GM19328 (cell line): ENCODE measurements around the gene AMFR.

ENCODE experiments used
- ATAC-seq: cut with Tn5 transposase; IDR thresholded peaks from one replicate; pipeline ENCODE4 v1.9.1; 2021; ENCODE audit warnings: mild to moderate bottlenecking, moderate library complexity; ENCODE audit not compliant: unreplicated experiment

AMFR gene

DNA sequence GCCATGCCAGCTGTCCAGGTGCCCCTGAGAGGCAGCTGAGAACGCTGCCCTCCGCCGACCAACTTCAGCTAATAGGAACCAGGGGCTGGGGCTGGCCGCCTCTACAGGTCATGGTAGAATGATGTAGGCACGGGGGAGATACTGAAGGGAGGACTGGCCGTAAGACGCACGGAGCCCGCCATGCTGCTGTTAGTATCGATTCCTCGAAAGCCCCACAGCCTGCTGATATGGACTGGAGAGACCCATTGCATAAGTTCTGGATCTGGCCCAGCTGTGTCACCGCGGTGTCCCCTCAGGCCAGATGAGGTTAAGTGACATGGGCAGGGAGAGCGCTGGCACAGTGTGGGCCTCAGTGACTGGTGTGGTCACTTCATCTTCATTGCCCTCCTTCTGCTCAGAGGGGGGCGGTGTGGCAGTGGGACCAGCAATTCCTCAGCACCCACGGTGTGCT, 75.6 kb downstream of the AMFR start:
- ATAC-seq = no peak

DNA sequence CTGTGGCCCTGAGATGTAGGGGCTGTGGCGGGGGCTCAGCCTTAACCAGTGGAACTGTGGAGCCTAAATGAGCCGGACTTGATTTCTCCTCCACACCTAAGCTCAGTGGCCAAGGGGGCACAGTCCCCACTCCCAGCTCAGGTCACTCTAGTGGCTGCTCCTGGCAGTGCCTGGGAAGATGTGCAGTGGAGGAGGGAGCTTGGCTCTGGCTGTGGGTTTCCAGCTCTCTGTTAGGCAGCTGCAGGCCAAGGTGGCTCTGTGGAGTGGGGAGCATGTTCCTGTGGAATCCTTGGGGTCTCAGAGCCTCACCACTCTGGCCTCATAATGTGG, 76.3 kb downstream of the AMFR start:
- no peak for ATAC-seq

DNA sequence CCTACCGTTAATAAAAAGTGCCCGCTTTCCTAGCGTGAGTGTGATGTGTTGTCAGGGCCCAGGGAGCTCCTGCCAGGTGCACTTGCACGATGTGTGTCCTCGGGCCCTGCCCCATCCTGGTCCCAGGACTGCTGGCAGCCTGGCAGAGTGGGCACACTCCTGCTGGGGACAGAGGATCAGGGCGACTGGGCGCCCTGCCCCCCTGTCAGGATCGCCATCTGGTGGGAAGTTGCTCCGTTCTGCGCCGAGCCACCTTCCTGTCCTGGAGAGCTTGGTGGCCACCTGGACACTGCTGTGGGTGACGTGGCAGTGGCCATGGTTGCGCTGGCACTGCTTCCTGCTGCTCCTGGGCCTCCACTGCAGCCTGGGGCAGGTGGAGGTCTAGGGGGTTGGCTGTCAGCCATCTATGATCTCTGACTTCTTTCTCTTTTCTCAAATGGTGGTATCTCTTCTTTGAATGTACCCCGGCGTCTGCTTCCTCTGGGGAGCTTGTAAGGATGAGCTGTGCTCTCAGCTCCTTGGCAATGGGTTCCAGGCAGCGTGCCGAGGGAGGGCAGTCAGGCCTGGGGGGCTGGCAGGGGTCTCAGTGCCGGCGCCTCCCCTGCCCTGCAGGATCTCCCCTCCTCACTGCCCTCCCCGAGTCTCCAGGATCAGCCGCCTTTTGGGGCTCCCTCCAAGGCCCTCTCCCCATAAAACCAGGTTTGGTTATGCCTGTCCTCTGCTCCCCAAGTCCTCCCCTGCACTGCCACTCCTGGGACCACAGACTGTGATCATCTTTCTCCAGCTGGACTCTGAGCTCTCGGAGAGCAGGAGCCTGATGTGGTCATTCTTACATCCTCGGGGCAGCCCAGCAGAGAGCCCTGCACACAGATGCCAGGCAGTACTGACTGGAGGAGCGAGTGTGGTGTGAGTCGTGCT, 76.9 kb downstream of the AMFR start:
- no peak for ATAC-seq

DNA sequence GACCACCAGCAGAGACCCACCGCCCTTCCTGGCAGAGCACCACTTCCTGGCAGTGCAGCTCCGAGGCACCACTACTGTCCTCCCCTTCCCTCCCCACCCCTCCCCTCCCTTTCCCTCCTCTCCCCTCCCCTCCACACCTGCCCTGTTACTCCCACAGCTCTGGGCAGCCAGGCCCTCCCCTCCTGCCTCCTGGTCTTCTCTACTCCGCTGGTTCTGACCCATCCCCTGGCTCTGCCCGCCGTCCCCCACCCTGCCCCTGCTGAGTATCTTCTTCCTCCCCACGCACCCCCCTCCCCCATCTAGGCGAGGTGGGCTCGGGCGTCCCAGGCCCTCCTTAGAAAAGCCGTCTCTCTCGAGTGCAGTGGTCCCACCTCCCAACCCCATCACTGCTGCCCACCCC, 77.7 kb downstream of the AMFR start:
- ATAC-seq = no peak

DNA sequence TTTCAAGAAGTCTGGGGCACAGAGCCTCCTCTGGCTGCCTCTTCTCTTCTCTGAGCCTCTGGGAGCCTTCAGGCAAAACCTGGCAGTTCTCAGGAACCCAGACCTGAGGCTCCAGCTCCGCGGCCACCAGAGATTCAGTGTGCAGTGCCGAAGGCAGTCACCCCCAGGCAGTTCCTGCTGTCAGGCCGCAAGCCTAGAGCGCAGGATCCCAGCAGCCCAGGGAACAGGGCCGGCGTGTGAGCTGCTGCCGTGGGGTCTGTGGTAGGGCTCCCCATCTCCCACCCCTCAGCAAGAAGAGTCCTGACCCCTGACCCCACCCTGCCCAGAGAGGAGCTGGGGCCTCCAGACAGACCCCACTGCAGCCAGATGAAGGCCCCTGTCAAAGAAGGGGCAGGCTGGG, 78.2 kb downstream of the AMFR start:
- ATAC-seq = no peak

DNA sequence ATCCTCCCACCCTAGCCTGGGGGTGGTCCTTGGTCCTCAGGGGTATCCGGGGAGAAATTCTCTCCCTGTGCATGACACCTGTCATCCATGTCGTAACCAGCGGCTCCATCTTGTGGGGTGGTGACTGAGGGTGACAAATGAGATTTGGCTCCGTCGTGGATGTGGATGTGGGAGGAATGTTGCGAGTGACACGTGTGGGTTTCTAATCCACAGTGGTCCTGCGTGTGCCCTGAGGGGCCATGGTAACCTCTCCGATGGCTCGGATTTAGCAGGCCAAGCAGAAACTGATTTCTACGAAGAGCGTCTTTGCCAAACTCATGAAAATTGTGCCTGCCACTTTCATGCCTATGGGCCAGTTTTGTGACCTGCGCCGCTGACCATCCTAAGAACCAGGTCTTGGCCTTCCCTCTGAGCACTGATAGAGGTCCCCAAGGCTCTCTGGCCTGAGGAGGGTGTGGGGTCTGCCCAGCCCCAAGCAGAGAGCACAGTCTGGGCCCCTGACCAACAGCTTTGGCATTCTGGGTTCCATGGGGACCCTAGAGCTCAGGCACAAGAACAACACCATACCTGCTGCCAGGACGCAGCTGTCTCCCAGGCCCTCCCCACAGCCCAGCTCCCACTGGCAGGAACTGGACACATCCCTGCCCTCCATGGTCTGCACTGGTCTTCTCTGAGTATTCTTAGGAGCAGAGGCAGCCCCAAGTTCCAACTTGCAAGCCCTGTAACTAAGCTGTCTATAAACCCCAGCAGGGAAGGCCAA, 79.0 kb downstream of the AMFR start:
- ATAC-seq = no peak

DNA sequence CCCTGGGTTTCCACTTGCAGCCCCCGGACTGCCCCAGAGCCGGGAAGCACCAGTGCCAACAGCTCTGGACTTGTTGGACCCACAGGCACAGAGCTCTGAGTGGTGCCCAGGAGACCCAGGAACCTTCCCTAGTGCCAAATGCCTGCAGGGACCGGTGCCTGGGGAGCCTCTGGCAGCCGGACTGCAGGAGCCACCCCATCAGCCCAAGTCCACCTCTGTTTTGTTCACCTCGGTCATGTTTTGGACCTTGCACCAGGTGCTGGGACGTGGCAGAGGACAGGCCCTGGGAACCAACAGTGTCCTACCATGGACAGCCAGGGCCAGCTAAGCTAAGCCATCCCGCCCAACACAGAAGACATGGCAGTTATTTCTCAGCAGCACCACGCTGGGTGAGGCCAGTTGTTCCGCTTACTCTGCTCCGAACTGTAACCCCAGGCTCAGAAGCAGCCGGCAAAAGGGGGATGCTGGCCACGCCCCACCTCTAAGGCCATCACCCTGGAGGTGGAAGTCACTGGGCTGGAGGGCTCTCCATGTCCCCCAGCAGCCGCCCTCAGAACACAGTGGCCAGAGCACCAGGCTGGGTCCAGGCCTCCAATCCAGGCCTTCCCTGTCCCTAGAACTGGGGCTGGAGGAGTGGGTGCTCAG, 79.8 kb downstream of the AMFR start:
- no peak for ATAC-seq

DNA sequence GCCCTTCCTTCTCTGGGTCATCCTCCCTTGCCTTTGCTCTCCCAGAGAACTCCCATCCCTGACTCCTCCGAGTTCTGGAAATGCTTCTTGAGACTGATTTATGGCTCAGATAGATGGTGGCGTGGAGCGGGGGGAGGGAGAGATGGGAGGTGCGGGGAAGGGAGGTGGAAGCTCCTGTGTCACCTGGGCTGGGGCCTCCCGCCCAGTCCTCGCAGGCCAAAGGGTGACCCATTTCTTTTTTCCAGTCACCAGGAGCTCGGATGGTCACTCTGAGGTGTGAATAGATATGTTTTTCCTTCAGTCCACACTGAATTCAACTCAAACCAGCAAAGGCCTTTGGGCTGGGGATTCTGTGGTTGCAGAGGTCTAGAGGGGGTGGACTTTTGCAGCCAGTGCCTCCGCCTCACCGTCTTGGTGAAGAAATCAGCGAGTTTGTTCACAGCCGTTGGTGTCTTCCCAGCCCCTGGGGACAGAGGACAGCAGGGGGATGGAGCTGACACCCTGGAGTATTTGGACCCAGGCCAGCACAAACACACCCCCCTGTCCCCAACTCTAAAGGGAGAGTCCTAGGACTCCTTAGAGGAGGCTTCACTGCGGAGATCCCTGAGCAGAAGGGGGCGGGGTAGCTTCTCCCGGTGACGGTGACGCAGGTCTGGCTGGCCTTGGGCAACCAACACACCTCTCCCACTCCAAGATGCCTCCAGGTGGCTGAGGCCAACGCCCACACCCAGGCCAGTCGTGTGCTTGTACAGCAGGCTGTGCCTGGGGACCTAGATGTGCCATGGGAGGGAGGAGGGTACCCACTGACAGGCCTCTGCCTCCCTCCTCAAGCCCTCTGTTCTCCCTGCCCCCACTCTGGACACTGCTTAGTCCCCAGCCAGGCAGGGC, 80.6 kb downstream of the AMFR start:
- ATAC-seq = no peak

DNA sequence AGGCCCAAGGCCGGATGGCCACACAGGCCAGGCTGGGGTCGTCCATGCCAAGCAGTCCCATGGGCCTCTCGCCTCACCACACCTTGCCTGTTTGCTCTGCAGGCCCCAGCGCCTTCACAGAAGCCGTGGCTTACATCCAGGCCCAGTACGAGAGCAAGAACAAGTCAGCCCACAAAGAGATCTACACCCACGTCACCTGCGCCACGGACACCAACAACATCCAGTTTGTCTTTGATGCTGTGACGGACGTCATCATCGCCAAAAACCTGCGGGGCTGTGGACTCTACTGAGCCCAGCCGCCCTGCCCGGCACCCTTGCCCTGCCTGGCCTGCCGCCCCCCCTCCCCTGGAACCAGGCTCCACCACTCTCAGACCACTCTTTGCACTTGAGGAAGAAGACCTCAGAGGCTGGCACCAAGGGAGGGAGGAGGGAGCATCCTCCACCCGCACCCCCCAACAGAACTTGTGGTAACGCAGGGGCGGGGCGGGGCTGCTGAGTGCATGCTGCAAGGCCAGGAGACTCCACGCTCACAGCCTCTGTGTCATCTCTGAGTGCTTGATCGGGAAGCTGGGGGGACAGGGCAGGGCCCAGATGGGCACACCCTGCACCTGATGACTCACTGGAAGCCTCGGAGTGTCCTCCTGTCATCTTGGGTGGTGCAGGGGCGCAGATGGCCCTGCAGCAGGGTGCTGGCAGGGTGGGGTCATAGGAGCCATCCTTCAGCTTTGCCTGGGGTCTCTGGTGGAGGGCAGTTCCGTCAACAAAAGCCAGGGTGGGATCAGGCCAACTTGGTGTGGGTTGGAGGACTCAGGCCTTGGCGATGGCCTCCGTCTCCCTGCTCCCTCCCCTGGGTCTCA, 81.5 kb downstream of the AMFR start:
- no peak for ATAC-seq

DNA sequence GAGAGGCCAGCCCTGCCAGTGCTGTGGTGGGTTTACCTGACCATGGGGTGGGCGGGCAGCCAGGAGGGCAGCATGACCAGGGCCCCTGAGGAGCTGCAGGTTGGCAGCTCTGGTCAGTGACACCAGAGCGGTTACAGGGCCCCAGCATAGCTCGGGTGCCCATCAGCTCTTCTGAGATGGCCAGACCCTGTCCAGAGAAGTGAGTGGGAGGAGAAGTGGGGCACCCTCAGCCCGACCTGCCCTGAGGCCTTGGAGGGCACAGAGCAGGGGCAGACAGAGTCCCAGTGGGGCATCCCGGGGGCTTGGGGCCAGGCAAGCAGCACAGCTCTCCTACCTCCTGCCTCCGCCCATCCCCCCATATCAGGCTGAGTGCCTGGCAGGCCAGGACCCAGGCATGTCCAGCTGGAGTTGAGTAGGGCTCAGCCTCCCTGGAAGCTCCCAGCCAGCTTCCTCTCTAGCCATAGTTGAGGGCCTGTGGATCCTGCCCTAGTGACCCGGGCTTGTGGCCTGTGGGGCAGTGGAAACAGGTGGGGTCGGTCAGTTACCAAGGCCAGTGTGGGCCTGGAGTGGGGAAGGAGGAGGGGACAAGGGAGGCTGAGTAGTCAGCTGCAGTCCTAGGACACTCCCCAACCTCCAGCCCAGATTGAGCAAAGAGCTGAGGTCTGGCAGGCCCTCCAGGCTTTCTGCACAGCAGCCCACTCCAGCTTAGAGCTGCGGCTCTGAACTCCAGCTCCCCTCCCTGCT, 83.5 kb downstream of the AMFR start:
- no peak for ATAC-seq

DNA sequence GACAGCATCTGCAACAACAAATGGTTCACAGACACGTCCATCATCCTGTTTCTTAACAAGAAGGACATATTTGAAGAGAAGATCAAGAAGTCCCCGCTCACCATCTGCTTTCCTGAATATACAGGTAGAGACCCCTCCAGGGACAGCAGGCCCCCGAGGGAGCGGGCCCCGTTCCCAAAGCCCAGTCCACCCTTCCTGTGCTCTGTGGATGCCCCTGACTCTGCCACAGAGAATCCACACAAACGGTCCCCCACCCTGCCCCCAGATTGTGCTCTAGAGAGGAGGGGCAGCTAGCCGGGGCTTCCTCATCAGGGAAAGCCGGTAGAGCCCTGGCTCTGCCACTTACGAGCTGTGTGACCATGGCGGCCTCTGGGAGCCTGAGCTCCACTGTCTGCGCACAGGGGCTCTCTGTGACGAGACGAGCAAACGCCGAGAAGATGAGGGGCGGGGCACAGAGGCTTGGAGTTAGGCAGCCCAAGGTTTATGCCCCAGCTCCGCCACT, 84.4 kb downstream of the AMFR start:
- no peak for ATAC-seq

DNA sequence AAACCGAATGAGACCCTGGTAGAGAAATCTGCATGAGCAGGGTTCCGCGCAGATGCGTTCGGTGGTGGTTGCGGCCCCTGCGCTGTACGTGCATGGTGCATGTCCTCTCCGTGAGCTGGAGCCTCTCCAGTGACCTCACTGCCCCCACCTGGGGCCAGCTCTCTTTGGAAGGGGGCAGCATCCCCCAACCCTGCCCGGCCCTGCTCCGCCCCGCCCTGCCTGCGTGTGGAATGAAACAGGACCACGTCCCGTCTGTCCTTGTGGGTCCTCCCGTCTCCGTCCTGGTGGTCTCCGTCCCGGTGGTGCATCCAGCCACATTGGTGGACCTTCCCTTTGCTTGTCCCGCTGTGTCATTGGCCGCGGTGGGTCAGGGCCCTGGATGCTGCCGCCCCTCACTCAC, 84.9 kb downstream of the AMFR start:
- ATAC-seq = no peak

DNA sequence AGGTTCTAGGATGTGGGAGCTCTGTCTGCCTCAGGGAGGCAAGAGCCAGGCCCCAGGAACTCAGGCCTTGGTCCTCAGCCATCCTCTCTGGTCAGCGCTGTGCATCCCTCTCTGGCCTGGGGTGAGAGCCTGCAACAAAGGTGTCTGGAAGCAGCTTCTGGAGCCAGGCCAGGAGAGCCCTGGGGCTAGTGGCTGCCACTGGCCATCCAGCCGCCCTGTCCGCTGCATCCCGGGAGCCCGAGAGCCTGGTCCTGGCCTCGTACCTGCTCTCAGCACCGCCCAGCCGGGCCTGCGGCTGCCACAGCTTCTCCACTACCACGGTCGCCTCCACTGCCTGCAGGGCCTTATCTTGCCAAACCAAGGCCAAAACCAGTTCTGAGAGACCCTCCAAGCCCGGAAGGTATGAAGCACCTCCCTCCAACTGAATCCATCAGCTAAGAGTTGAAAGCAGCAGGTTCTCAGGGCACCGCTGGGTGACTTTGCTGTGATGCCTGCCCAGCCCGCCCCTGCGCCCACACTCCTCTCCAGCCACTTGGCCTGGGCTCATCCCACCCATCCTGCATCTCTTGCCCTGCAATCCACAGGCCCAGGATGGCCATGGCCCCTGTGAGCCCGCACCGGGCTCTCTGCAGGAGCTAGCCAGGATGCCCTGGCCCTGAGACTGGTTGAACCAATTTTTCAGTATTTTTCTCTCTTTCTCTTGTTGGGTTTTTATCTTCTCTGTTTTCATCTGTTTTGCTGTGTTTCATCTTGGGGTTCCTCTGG, 85.7 kb downstream of the AMFR start:
- no peak for ATAC-seq

DNA sequence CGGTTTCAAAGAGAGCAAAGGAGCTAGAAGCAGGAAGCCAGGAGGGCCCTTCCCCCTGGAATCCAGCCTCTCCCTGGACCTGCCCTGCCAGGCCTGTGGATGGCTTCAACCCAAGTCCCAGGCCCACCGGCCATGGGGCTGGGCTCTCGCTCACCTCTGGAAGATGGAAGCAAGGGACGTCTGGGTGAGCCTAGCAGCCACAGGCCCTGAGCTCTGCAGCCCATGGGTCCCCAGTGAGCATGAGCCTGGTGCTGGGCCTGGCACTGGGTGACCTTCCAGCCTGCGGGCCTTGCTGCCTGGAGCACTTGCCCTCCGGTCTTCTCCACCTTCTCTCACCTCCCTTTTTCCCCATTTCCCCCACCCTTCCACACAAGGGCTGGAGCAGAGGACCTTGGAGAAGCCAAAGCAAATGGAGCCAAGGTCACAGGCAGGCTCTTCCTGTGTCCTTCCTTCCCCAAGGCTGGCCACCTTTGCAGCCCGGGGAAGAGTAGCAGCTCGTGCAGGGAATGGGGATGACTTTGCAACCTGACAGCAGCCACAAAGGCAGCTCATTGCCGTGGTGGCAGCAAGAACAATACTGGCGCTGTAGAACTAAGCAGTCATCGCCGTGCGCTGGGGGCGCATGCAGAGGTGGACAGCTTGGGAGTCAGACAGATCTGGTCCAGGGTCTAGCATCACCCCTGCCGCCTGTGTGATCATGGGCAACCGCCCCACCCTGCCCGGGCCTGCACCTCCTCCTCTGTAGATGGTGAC, 86.6 kb downstream of the AMFR start:
- ATAC-seq = no peak

DNA sequence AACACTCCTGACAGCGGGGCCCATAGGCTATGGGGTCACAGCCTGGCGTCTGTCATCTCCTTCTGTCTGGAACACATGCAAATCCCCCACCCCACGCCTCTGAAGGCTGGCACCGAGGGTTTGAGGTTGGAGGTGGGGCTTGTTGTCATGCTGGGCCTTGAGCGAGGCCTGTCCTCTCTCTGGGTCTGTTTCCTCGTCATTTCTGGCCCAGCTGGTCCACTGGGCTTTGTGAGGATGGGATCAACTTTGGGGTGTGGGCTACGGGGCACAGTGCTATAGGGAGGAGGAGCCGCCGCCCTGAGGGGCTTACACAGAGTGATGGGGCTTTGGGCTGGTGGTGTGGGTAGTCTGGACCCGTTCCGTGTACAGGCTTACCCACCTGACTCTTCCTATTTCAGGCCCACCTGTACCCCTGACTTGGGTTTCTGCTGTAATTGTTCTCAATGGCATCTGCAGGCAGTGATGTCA, 87.5 kb downstream of the AMFR start:
- ATAC-seq = no peak

DNA sequence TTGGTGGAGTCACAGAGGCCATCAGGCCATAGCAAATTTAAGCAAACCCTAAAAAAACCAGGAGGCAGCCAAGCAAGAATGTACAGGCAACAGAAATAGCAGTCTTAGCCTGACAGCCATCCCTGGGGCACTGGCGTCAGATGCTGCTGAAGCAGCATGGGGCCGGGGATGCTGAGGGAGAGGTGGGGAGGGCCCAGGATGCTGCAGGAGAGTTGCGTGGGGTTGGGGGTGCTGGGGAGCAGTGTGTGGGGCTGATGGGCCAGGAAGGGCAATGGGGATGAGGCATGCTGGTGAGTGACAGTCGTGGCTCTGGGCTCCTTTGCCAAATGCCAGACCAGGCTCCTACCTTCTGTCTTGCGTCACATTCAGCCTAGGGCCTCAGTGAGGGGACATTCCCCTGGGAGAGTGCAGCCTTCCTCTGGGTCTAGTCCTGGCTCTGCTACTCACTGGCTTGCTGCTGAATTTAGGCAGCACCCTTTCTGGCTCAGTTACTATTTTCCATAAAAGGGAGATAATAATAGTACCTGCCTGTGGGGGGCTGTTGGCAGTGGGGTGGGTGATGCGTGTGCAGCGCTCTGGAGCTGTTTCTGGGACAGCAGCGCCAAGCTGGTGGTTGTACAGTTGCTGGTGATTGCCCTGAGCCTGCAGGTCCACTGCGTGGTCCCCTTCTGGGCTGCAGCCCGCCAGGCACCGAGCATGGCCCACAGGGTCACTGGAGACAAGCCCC, 88.1 kb downstream of the AMFR start:
- no peak for ATAC-seq

DNA sequence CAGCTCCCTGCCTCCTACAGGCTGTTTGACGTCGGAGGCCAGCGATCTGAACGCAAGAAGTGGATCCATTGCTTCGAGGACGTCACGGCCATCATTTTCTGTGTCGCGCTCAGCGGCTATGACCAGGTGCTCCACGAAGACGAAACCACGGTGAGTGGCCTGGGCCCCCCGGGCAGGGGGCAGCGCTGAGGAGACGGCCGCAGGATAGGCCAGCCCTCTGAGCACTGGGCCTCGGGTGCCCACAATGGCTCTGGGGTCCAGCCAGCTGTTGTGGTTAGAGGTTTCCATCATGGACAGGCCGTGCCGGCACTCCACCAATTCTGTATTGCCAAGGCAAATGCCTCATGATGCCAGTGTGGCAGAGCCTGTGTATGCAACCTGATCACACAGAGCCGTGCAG, 88.6 kb downstream of the AMFR start:
- ATAC-seq = no peak
